LHCN-M2 (cell line): ENCODE measurements around the gene ADAM8. TPM values are rescaled to one million over a fixed set of nuclear protein-coding genes. Genes with fewer than 3 reads are reported as not detected.

ENCODE experiments used
- DNase-seq: peaks from one replicate; pipeline ENCODE4 v3.0.0-alpha.2; 2012; ENCODE audit warnings: low read depth
- total RNA-seq: library from RNA; depleted of rRNA; stranded (reverse); fragments of >200 nt; gene quantifications from 2 replicates; pipeline ENCODE4 v1.2.3, GENCODE V29; 2014

ADAM8 gene
- total RNA-seq, 1 experiment from 2014 or later: 0.57 TPM

DNA sequence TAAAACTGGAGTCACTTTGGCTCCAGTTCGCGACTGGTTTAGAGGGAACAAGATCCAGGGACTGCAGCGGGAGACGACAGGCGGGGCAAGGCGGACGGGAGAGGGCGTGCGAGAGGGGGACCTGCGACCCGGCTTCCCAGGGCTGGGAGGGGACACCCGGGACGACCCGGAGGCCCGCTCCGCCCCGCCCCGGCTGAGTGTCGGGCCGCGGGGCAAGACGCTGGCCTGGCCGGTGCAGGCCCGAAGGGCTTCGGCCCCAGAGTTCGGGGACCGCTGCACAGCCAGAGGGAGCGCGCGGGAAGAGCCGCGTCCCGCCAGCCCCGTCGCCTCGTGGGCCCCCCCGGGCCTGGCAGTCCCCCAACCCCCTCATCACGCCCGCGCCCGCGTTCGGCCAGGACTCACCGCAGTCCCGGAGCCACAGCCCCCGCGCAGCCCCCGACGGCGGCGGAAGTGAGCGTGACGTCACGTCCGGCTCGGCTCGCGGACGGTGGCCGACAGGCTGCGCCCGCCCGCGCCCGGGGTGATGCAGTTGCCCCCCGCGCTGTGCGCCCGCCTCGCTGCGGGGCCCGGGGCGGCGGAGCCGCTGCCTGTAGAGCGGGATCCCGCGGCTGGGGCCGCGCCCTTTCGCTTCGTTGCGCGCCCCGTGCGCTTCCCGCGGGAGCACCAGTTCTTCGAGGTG, 31.9 kb upstream of the ADAM8 start, which contains the start of the genes TUBGCP2 and ZNF511:
Gene TUBGCP2 (minus strand): TSS at position 452 of the 679 bp plus-strand sequence. CDS start 5,931 bp downstream, outside the sequence.
Gene ZNF511 (plus strand): TSS at position 494 of the 679 bp plus-strand sequence. CDS start 30 bp downstream, at position 524.
- peak; percentile 75 for DNase-seq

DNA sequence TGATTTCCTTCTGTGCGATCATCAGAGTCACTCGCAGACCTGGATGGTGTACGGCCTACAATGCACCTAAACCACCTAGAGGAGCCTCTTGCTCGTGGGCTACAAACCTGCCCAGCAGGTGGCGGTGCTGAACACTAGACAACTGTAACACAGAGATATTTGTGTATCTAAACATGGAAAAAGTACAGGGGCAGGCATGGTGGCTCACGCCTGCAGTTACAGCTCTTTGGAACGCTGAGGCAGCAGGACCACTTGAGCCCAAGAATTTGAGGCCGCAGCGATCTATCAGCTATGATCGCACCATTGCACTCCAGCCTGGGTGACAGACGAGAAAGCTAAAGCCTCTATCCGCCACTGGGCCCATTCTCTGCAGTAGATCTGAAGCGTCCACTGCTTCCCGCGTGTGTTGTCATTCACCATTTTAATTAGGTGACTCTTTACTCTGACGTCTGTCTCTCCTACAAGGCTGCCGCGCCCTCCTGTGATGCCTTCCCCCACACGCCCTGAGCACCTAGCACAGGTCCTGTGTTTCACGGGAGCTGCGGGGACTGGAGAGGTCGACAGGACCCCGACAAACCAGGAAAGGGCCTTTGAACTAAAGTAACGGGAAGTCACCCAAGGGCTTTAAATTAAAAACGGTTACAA, 31.2 kb upstream of the ADAM8 start:
- DNase-seq: peak; percentile 63

DNA sequence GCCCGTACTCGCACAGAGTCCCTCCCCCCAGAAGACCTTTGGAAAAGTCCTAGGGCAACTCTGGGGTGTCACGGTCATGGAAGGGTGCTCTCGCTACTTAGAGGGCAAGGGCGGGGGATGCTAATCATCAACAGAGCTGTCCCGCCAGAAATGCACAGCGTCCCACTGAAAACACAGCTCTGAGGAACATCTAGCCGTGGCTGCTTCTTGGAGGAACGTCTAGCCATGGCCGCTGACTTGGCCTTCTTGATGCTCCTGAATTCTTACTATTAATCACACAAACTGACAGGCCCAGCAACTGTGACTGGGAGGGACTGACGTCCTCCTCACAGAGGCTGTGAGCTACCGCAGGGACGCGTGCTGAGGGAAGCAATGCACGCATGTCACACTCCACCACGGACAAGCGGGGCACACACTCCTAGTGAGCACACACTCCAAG, 30.3 kb upstream of the ADAM8 start:
- DNase-seq: no peak

DNA sequence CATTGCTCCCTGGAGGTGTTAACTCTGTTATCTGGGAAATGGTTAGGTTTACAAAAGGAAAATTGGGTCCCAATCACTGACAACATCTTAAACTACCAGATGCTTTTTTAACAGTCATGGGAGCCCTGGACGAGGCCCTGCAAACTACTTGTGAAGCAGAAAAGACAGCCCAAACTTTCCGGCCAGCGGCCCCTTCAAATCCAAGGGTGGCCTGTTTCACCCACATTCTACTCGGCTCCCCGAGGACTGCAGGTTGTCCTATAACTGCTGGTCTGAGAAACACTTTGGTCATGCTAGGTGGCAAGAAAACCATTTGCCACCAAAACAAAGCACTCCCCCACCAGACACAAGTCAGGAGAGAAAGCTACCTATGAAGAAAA, 29.4 kb upstream of the ADAM8 start:
- DNase-seq: no peak

DNA sequence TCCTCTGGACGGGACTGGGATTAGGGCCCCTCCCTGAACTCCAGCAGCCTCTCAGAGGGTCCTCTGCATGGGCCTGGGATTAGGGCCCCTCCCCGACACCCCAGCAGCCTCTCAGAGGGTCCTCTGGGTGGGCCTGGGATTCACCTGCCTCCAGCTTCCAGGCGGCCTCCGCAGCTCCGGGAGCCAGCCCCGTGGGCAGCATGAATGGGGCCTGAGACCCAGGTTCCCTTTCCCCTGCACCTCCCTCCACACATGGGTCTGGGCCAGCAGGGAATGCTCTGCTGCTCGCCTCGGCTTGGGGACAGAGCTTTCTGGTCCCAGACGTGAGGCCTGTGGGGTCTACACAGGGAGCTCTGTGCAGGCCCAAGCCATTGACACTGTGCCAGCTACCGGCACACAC, 26.5 kb upstream of the ADAM8 start:
- DNase-seq: no peak

DNA sequence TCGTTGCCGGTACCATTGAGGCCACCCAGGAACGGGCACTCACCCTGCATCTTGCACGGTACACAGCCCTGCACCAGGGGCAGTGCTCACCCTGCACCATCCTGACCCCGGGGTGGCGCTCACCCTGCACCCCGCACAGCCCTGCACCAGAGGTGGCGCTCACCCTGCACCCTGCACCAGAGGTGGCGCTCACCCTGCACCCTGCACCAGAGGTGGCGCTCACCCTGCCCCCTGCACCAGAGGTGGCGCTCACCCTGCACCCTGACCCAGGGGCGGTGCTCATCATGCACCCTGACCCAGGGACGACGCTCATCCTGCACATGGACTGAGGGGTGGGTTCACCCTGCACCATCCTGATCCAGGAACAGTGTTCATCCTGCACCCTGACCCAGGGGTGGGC, 25.6 kb upstream of the ADAM8 start:
- no peak for DNase-seq

DNA sequence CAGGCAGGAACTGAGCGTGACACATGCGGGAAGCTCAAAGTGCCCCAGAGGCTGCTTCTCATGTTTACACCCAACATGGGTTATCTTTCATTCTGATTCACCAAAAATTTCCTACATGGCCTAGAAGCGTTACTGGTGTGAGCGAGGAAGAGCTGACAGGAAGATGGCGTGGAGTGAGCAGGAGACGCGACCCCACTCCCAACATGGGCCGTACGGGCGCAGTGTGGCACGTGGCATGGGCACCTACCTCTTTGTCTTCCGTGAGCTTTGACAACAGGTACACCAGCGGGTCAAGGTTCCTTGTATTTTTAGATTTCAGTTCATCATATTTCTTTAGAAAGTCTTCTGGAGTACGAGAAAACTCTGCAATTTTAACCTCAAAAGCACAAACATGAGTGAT, 23.1 kb upstream of the ADAM8 start:
- no peak for DNase-seq

DNA sequence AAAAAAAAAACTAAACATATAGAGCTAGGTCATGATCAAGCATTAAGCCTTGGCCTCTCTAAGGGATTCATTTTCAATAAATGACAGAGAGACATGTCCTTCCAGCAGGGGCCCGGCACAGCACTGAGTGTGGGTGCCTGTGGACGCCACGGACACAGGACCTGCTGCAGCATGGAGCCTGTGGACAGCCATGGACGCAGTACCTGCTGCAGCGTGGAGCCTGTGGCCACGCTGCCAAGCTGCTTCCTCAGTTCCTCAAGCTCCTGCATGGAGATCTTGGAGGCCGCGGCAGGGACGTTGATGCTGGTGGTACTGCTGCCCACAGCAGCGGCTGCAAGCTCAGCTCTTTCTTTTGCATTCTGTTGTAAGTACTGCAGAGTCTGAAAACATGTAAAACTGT, 22.6 kb upstream of the ADAM8 start:
- DNase-seq: no peak

DNA sequence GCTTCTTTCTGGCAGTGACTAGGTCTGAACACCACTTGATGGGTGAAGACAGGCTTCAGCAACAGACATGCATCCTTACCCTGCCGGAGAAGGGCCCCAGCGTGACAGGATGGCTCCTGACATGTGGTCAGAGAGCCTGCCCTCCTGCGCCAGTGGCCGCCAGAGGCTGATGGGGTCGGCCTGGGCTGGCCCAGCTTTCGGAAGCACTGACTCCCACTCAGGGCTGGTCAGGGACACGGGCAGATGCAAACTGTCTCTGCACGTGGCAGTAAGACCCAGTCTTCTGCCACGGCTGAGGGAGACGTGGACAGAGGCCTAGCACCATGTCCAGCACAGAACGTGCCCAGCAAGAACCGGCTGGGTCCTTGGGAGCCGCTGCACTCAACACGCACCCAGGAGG, 21.8 kb upstream of the ADAM8 start:
- DNase-seq: no peak

DNA sequence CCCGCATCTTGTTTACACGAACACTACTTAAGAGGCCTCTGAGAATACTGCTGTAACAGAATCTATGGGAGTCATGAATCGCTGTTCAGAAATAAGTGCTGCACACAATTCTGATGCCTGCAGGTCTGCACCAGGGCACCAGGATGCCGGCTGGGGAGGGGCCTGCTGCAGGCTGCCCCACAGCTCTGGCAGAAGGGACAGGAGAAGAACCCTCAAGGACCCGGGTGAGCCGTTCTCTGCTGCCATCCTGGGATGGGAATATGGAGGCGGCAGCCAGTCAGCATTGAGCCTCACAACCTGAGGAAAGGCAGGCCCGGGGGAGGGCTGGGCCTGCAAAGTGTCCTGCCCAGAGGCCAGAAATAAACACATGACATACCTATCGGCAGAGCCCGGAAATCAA, 20.8 kb upstream of the ADAM8 start:
- DNase-seq: no peak

DNA sequence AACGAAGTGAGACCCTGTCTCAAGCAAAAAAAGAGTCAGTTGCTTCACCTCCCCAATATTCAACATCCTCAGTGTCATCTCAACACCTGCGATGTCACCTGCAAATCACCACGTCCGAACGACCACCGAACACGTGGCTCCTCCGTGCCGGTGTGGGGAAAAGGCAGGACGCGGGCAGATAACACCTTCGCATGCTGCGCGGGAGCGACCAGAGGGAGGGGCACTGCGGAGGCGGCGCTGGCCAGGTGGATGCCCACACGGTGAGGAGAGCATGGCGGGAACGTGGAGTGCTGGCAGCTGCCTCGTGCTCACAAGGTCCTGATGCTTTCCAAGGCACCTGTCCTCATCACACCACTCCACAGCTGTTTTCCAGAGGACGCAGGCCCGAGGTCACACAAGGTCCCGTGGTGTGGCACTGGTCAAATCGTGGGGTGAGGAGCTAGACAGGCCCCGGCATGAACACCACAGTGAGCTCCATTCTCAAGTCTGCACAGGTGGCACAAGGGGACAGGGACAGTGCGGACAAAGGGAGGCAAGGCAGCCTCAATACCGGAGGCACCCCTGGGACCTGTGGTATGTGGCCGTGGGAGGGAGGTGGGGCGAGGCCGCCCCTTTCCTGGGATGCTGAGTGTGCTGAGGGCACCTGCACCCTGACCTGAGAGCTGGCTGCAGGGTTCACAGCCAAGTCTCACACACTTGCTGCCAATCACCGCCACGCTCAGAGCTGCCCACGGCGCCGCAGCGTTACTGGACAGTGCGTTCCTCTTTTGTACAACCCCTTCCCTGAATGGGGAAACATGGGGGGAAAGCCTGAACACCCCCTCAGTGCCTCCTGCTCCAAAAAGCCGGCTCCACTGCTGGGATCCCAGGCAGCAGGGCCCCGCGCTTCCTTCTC, 19.0 kb upstream of the ADAM8 start:
- no peak for DNase-seq

DNA sequence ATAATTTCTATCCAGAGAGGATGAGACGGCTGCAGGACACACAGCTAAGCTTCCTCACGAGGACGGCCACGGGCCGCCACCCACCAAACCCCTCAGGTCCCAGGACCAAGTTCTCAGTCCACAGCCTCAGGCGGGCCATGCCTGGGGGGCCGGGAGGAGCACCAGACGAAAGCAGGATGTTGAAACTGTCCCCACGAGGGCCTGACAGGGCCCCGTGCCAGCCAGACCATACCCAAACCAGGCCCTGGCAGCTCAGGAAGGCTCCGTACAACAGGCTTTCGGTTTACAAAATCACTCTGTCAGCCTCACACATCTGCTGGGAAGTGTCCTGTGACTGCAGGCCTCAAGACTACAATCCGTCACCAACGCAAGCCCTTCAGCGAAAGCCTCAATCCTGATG, 17.5 kb upstream of the ADAM8 start:
- DNase-seq: no peak

DNA sequence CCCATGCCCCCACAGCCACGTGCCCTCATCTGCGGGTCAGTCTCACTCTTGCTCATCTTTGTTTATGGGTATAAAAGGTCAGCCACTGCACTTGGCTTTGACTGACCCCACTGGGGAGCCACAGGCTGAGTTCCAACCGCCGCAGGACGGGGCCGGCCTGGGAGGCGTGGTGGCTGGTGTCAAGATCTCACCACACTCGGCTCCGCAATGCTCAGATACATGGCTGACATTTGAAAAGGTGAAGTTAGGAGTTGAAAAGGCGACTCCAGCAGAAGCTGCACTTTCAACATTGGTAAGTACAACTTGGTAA, 17.1 kb upstream of the ADAM8 start:
- DNase-seq: no peak

DNA sequence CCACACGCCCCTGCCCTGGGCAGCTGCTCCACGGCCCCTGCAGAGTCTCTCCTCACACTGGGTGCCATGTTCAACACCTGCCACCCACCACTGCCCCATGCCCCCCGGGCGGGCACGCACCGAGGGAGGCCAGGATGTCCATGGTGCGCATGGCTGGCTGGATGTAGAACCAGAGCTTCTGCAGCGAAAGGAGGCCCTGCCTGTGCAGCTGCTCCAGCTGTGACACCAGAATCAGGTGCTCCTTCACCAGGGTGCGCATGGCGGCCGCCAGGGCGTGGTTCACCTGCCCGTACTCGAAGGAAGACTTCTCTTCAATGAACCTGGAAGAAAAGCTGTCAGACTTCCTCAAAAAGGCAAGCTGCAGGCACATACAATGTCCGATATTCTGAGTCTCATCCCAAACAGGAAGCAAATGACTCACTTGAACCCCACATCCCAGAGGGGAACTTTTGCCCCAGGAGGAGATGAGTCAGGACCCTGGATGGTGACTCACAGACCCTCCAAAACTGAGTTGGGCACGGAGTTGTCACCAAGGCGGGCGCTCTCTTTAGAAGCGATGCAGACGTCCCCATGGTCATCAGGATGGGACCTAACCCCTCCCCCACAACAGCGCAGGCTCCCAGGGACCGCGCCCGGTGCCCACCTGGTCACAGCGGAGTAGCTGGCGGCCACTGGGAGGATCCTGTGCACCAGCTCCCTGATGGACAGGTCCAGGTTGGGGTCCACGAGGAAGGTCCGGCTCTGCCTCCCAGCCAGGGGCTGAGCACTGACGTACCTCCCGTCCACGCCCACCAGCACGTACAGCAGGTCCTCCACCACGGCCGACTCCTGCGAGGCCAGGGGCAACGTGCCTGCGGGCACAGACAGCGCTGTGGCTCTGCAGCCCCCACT, 16.5 kb upstream of the ADAM8 start:
- DNase-seq: peak; percentile 87

DNA sequence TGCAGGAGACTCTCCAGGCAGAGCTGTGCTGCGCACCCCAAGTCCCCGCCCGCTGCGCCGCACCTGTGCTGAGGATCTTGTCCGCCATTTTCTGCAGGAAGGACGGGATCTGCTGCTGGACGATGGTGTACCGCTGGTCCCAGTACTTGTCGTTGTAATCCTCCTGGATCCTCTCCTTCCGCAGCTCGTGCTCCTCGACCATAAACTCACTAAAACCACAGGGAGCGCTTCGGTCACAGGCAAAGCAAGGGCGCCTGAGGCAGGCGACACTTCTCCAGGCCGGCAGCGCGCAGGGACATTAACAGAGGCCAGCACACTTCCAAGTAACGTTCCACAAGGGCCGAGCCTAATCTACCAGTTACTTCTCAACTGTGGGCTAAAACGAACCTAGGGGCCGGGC, 13.1 kb upstream of the ADAM8 start:
- DNase-seq: no peak

DNA sequence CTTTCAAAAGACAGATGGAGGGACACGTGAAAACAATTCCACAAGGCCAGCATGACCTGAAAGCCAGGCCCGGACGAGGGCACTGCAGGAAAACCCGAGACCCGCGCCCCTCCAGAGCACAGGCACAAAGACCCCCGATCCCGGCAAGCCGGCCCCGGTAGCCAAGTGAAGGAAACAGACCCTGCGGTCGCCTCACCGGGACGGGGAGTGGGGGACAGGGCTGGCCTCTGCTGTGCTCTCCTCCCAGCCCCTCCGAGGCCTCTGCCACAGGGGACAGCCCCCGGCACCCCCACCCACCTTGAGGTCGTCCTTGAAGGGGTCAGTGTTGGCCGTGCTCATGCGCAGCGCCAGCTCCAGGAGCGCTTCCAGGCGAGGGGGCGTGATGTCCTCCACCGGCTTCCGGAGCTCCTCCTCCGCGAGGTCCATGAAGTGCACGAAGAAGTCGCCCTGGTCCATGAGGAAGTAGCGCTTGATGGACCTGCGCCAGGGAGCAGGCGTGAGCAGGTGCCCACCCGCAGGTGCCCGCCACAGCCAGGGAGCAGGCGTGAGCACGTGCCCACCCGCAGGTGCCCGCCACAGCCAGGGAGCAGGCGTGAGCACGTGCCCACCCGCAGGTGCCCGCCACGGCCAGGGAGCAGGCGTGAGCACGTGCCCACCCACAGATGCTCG, 11.3 kb upstream of the ADAM8 start:
- DNase-seq: no peak

DNA sequence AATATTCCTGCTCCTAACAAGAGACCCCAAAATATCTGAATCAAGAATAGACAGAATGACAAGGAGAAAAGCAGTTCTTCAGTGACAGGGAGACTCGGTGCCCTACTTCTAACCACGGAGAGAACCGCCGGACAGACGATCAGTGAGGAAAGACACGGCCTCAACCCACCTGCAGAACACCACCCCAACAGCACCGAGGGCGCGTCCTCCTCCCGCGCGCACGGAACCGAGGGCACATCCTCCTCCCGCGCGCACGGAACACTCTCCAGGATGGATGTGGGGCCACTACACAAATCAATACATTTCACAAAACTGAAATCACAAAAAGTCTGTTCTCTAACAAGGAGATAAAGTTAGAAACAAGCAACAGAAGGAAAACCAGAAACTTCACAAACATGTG, 9.7 kb upstream of the ADAM8 start:
- no peak for DNase-seq

DNA sequence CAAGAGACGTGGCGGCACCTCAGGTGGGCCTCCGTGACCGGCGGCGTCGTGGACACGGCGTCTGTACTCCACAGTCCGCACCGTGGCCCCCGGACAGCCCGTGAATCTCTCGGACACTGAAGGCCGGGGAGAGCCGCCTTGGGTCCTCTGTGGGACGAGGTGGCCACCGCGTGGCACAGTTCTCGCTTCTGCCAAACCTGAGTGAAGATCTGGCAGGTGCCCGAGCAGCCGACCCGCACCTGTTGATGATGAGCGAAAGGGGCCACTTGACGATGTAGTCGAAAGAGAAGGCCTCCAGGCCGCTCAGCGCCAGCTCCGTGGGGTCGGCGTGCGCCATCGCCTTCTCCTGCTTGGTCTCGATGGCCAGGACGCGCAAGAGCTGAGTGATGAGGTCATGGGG, 8.5 kb upstream of the ADAM8 start:
- DNase-seq: no peak

DNA sequence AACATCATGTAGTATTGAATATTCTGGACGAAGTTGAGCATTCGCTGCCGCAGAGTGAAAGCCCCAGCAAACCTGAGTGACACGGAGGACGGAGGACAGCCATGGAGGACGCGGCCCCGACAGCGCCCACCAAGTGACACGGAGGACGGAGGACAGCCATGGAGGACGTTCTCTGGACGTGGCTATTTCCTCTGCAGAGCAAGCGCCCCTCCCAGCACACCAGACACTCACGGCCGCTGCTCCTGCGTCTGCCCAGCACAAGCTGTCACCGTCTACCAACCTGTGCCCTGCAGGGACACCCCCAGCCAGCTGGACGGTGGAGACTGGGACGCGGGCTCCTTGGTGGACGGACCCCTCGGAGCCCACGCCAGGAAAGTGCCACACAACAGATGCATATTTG, 7.3 kb upstream of the ADAM8 start:
- no peak for DNase-seq

DNA sequence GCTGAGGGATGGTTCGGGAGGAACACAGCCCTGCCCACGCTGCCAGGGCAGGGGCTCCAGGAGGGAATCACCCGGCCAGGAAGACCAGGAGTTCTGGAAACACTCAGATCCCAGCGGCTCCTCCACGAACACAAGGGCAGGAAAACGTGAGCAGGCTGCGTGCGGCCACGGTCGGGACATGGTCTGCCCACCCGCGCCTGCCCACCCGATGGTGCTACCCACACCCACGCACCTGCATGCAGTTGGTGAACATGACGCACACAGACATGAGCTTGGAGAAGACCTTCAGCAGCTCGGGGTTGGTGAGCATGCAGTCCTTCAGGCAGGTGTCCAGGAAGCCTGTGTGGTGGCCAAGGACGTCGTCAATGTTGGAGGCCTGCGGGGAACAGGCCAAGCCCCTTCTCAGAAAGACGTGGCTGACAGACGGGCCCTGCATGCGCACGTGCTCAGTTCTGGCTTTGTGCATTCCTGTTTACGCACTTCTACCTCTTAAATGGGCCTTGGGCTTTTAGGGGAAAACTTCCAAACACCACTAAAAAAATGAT, 6.2 kb upstream of the ADAM8 start:
- no peak for DNase-seq
